Panc1 (cell line): ENCODE measurements around the gene USP4. TPM values are rescaled to one million over a fixed set of nuclear protein-coding genes. Genes with fewer than 3 reads are reported as not detected.

Experiments used
- ATAC-seq: fragments of 200-7000 bp; cut with Tn5 transposase; 2 replicates; pipeline ENCODE4 v1.9.1; 2020; ENCODE audit warnings: mild to moderate bottlenecking, moderate library complexity
- BruUV-seq: library from RNA; stranded (reverse); fragments of 400-500 nt; replicated peaks from 2 replicates; lab custom pipeline; 2021; lab: Mats Ljungman, UMichigan
- CTCF ChIA-PET: fragments of 300-600 bp; sonication (Branson Sonifier 250); formaldehyde crosslinking; loops from one replicate; lab custom pipeline; 2022; ENCODE audit warnings: antibody characterized with exemption; lab: Charles Lee
- POLR2A ChIA-PET: fragments of 300-600 bp; sonication (Branson Sonifier 250); formaldehyde crosslinking; loops from one replicate; lab custom pipeline; 2022; ENCODE audit warnings: antibody characterized with exemption; lab: Charles Lee
- DNase-seq: peaks from one replicate; pipeline ENCODE4 v3.0.0-alpha.2; 2010; ENCODE audit warnings: low read depth, low spot score
- H3K27ac ChIP-seq: 2 replicates; pipeline ENCODE4 v1.5.1; 2011; ENCODE audit warnings: mild to moderate bottlenecking, low read length, inconsistent platforms
- H3K27me3 ChIP-seq: fragments of 200-500 bp; sonication (Bioruptor generic); 2 replicates; pipeline ENCODE4 v1.6.0; 2014; ENCODE audit warnings: low read length, inconsistent platforms; ENCODE audit not compliant: control insufficient read depth, insufficient read depth
- H3K36me3 ChIP-seq: fragments of 200-500 bp; sonication (Bioruptor generic); 2 replicates; pipeline ENCODE4 v1.5.1; 2014; ENCODE audit warnings: inconsistent platforms, mild to moderate bottlenecking, low read length, moderate library complexity; ENCODE audit not compliant: control insufficient read depth, insufficient read depth
- H3K4me1 ChIP-seq: 2 replicates; pipeline ENCODE4 v1.5.1; 2011; ENCODE audit warnings: inconsistent platforms, mild to moderate bottlenecking, low read length, moderate library complexity; ENCODE audit not compliant: control insufficient read depth, insufficient read depth
- H3K4me3 ChIP-seq, 2 experiments: 2 replicates each; pipeline ENCODE4 v1.5.1; 2011 to 2012; ENCODE audit warnings: low read depth in 2 of 2, low read length in 2 of 2, mild to moderate bottlenecking in 2 of 2, inconsistent platforms in 1 of 2, moderate library complexity in 1 of 2
- H3K9me3 ChIP-seq: fragments of 200-500 bp; sonication (Bioruptor generic); 2 replicates; pipeline ENCODE4 v1.5.1; 2014; ENCODE audit warnings: low read depth, mild to moderate bottlenecking, inconsistent platforms, low read length, moderate library complexity; ENCODE audit not compliant: control insufficient read depth, insufficient read depth
- POLR2AphosphoS5 ChIP-seq: IDR thresholded peaks from 2 replicates; pipeline ENCODE4 v1.6.1; 2012; ENCODE audit warnings: mild to moderate bottlenecking, low read depth, low read length, moderate library complexity
- REST ChIP-seq, 2 experiments: IDR thresholded peaks; 2 replicates each; pipeline ENCODE4 v1.6.1; 2011 to 2012; ENCODE audit warnings: low read depth in 2 of 2, control low read depth in 1 of 2, low read length in 1 of 2, mild to moderate bottlenecking in 1 of 2, moderate library complexity in 1 of 2; ENCODE audit not compliant: insufficient read depth in 1 of 2
- SIN3A ChIP-seq: IDR thresholded peaks from 2 replicates; pipeline ENCODE4 v1.6.1; 2012; ENCODE audit warnings: low read depth, mild to moderate bottlenecking, low read length, moderate library complexity, borderline replicate concordance; ENCODE audit not compliant: insufficient read depth
- TCF7L2 ChIP-seq: IDR thresholded peaks from 2 replicates; pipeline ENCODE4 v1.6.1; 2011; ENCODE audit warnings: mild to moderate bottlenecking, low read depth, low read length, inconsistent platforms
- in situ Hi-C: cut with HindIII; loops from 2 replicates; pipeline ENCODE4 v1.10.0; 2016; ENCODE audit warnings: low sequenced_read_pairs, low pct_unique_long_range_greater_than_20kb
- intact Hi-C: fragments of 100-400 bp; cut with micrococcal nuclease; formaldehyde crosslinking; loops from one replicate; pipeline ENCODE4 v1.10.0; 2022; ENCODE audit not compliant: unreplicated experiment
- total RNA-seq: library from RNA; stranded (reverse); gene quantifications from one replicate; pipeline ENCODE4 v1.2.1, GENCODE V29; 2021; ENCODE audit not compliant: unreplicated experiment
- TF ChIP-seq, protein P1 (sequence below): fragments of 450-650 bp; IDR thresholded peaks from 2 replicates; pipeline ENCODE4 v1.5.1; 2017; ENCODE audit warnings: mild to moderate bottlenecking

USP4 gene
- total RNA-seq, 1 experiment from 2014 or later = 39.9 TPM

GRCh38 chr3:49238274-49239127, 101.4 kb downstream of the USP4 start:
- BruUV-seq = no TSS peak
- in situ Hi-C loops (no loop called here), intact Hi-C loops (no loop called here)
- Histone ChIP-seq H3K4me1 (no peaks in the 10 kb centered on the region), H3K36me3 (no peaks in the 10 kb centered on the region), H3K27me3 (no peaks in the 10 kb centered on the region), H3K4me3 (no peak overlapping the region), H3K9me3 (no peaks in the 10 kb centered on the region), H3K27ac (no peak overlapping the region)
- TF ChIP-seq, protein P1, sequence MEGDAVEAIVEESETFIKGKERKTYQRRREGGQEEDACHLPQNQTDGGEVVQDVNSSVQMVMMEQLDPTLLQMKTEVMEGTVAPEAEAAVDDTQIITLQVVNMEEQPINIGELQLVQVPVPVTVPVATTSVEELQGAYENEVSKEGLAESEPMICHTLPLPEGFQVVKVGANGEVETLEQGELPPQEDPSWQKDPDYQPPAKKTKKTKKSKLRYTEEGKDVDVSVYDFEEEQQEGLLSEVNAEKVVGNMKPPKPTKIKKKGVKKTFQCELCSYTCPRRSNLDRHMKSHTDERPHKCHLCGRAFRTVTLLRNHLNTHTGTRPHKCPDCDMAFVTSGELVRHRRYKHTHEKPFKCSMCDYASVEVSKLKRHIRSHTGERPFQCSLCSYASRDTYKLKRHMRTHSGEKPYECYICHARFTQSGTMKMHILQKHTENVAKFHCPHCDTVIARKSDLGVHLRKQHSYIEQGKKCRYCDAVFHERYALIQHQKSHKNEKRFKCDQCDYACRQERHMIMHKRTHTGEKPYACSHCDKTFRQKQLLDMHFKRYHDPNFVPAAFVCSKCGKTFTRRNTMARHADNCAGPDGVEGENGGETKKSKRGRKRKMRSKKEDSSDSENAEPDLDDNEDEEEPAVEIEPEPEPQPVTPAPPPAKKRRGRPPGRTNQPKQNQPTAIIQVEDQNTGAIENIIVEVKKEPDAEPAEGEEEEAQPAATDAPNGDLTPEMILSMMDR = no peak
- no peak for TF ChIP-seq POLR2AphosphoS5
- no peak for TF ChIP-seq TCF7L2
- TF ChIP-seq REST (IDR thresholded peaks at IDR 0.05; ENCODE audit: insufficient read depth in 1 of 2, low read depth in 2 of 2, low read length in 1 of 2) = no peak
- TF ChIP-seq SIN3A = no peak
- DNase-seq = no peak
- ChIA-PET CTCF (no interaction called here), POLR2A (no interaction called here)
- no peak for ATAC-seq

DNA sequence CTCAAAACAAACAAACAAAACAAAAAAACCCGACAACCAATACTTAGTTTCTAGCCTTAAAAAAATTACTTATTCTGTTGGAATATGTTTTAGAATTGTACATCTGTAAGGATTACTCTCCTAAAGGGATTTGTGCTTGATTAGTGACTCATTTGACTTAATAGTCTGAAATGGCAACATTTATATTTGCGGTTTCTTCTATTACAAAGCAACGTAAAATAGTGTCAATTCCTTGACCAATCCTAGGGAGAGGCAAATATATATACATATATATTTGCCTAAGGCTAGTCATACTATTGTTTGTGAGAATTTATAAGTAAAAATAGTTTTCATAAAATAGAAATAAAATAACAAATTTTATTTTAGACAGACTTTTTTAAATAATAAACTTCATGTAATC, 102.5 kb downstream of the USP4 start:
- Histone ChIP-seq H3K36me3 (no peaks in the 10 kb centered on the region), H3K4me3 (no peak overlapping the region), H3K27me3 (no peaks in the 10 kb centered on the region), H3K4me1 (no peaks in the 10 kb centered on the region), H3K9me3 (no peaks in the 10 kb centered on the region), H3K27ac (no peak overlapping the region)
- intact Hi-C loops = no loop called here
- DNase-seq (no peak), ATAC-seq (no peak)
- CTCF ChIA-PET = no interaction called here
- in situ Hi-C loops = no loop called here
- TF ChIP-seq, protein P1 = no peak
- no peak for TF ChIP-seq SIN3A
- TF ChIP-seq POLR2AphosphoS5 = no peak
- TF ChIP-seq REST (IDR thresholded peaks at IDR 0.05; ENCODE audit: insufficient read depth in 1 of 2, low read depth in 2 of 2, low read length in 1 of 2) = no peak
- TF ChIP-seq TCF7L2 = no peak
- POLR2A ChIA-PET = no interaction called here
- no TSS peak for BruUV-seq
